Measurements from ENCODE around the gene CLPSL1. TPM values are rescaled to one million over a fixed set of nuclear protein-coding genes. Genes with fewer than 3 reads are reported as not detected.

Gene CLPSL1
- total and polyA plus RNA-seq, 2 donors (not counting 1 experiment from before 2014, with no cell fraction given): not detected

- DNase-seq: no peak
- H3K36me3 ChIP-seq (replicated peaks in 1 of 2; ENCODE audit: control extremely low read depth in 1 of 2, control insufficient read depth in 1 of 2, extremely low read depth in 1 of 2, insufficient read depth in 2 of 2, low read length in 1 of 2): no peaks in the 10 kb centered on the region
- peaks cover 0 to 4% of the 10 kb centered on the region in 2 donors for H3K4me1 ChIP-seq (ENCODE audit: control insufficient read depth in 2 of 2, insufficient read depth in 2 of 2, low read length in 2 of 2)
- no peak overlapping the region for H3K4me2 ChIP-seq (replicated peaks; ENCODE audit: low read depth, low read length, poor library complexity, severe bottlenecking)
- no peaks in the 10 kb centered on the region for H3K9me3 Mint-ChIP-seq (ENCODE audit: insufficient read depth)
- H3K9ac ChIP-seq (ENCODE audit: low read length): no peak overlapping the region
- peaks cover 0 to 12% (median 0%) of the 10 kb centered on the region in 3 donors for H3K9me3 ChIP-seq (ENCODE audit: control extremely low read depth in 1 of 3, control insufficient read depth in 2 of 3, insufficient read depth in 1 of 3, low read length in 2 of 3)
- H3K27me3 Mint-ChIP-seq: peaks cover 58% of the 10 kb centered on the region
- ChIA-PET CTCF (interaction anchor here (0.8 kb wide), 1 partner anchor 52 kb away, joined by 3 read pairs; the partner anchor contains the start of gene ARMC12), POLR2A (no interaction called here)
- WGBS (ENCODE audit: insufficient coverage): 53% methylated on average over 2 of the region's 4 CpGs
- no peaks in the 10 kb centered on the region for H3K79me2 ChIP-seq (ENCODE audit: control insufficient read depth, insufficient read depth, low read length)
- H4K20me1 ChIP-seq (ENCODE audit: control insufficient read depth, insufficient read depth, low read length, poor library complexity, severe bottlenecking): no peaks in the 10 kb centered on the region
- H2AFZ ChIP-seq (ENCODE audit: insufficient read depth, low read depth, low read length, poor library complexity, severe bottlenecking): no peak overlapping the region
- H3K4me1 Mint-ChIP-seq: no peaks in the 10 kb centered on the region
- no peak overlapping the region for H3K4me3 Mint-ChIP-seq
- TF ChIP-seq CTCF (IDR thresholded peaks at IDR 0.05) (no peak), EZH2 (IDR thresholded peaks at IDR 0.05; ENCODE audit: borderline replicate concordance, insufficient read depth, low read depth, low read length, poor library complexity, severe bottlenecking) (no peak)
- H3K27me3 ChIP-seq (replicated peaks in 1 of 4; ENCODE audit: control extremely low read depth in 1 of 4, control insufficient read depth in 3 of 4, insufficient read depth in 4 of 4, low read length in 3 of 4): peaks cover 0 to 26% (median 14%) of the 10 kb centered on the region in 4 experiments
- H3K4me3 ChIP-seq (ENCODE audit: control extremely low read depth in 1 of 5, extremely low read depth in 1 of 5, insufficient read depth in 1 of 5, low read depth in 2 of 5, low read length in 4 of 5): no peak overlapping the region
- H3K27ac ChIP-seq (ENCODE audit: low read length in 2 of 2): no peak overlapping the region
- no peak for ATAC-seq (ENCODE audit: low read depth)
- intact Hi-C loops (cut with micrococcal nuclease): no loop called here
- no peak overlapping the region for H3K27ac Mint-ChIP-seq
Measured at GRCh38 chr6:35788423-35788982, 7.7 kb downstream of the CLPSL1 start.

GRCh38 chr6:35790683-35791082 is 9.9 kb downstream of the CLPSL1 start:
- Mint-ChIP-seq H3K4me3 (no peak overlapping the region), H3K4me1 (no peaks in the 10 kb centered on the region), H3K27ac (no peak overlapping the region), H3K9me3 (ENCODE audit: insufficient read depth) (no peaks in the 10 kb centered on the region), H3K27me3 (peaks cover 41% of the 10 kb centered on the region)
- Histone ChIP-seq H3K36me3 (replicated peaks in 1 of 2; ENCODE audit: control extremely low read depth in 1 of 2, control insufficient read depth in 1 of 2, extremely low read depth in 1 of 2, insufficient read depth in 2 of 2, low read length in 1 of 2) (no peaks in the 10 kb centered on the region), H3K4me2 (replicated peaks; ENCODE audit: low read depth, low read length, poor library complexity, severe bottlenecking) (no peak overlapping the region), H3K79me2 (ENCODE audit: control insufficient read depth, insufficient read depth, low read length) (no peaks in the 10 kb centered on the region), H3K27me3 (replicated peaks in 1 of 4; ENCODE audit: control extremely low read depth in 1 of 4, control insufficient read depth in 3 of 4, insufficient read depth in 4 of 4, low read length in 3 of 4) (peaks cover 0 to 30% (median 14%) of the 10 kb centered on the region in 4 experiments), H3K9me3 (ENCODE audit: control extremely low read depth in 1 of 3, control insufficient read depth in 2 of 3, insufficient read depth in 1 of 3, low read length in 2 of 3) (peaks cover 0 to 12% (median 0%) of the 10 kb centered on the region in 3 donors), H3K9ac (ENCODE audit: low read length) (no peak overlapping the region), H2AFZ (ENCODE audit: insufficient read depth, low read depth, low read length, poor library complexity, severe bottlenecking) (no peak overlapping the region), H4K20me1 (ENCODE audit: control insufficient read depth, insufficient read depth, low read length, poor library complexity, severe bottlenecking) (no peaks in the 10 kb centered on the region), H3K4me1 (ENCODE audit: control insufficient read depth in 2 of 2, insufficient read depth in 2 of 2, low read length in 2 of 2) (peaks cover 0 to 4% of the 10 kb centered on the region in 2 donors), H3K4me3 (ENCODE audit: control extremely low read depth in 1 of 5, extremely low read depth in 1 of 5, insufficient read depth in 1 of 5, low read depth in 2 of 5, low read length in 4 of 5) (no peak overlapping the region), H3K27ac (ENCODE audit: low read length in 2 of 2) (no peak overlapping the region)
- intact Hi-C loops (cut with micrococcal nuclease): no loop called here
- no peak for DNase-seq
- POLR2A ChIA-PET: no interaction called here
- CTCF ChIA-PET: no interaction called here
- TF ChIP-seq EZH2 (IDR thresholded peaks at IDR 0.05; ENCODE audit: borderline replicate concordance, insufficient read depth, low read depth, low read length, poor library complexity, severe bottlenecking): no peak
- TF ChIP-seq CTCF (IDR thresholded peaks at IDR 0.05): no peak
- WGBS (ENCODE audit: insufficient coverage): 86% methylated on average over 4 of the region's 5 CpGs
- no peak for ATAC-seq (ENCODE audit: low read depth)
